Measurements from ENCODE around the gene FHIT.

FHIT gene

DNA sequence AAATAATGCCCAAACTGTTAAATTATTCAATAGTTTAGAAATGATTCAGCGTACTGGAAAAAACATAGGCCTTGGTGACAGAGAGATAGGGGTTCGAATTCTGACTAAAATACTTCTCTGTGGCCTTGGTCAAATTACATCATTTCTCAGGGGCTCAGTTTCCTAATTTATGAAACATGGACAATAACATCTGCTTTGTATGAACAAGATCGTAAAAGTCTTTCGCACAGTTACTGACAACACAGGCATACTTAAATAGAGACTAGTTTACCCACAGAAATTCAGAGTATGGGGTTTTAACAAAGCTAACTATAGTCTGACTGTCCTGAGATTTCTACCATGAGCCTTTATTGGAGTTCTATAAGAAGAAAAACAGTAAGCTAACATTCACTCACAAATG is 440.4 kb downstream of the FHIT start:
- no peak for DNase-seq

DNA sequence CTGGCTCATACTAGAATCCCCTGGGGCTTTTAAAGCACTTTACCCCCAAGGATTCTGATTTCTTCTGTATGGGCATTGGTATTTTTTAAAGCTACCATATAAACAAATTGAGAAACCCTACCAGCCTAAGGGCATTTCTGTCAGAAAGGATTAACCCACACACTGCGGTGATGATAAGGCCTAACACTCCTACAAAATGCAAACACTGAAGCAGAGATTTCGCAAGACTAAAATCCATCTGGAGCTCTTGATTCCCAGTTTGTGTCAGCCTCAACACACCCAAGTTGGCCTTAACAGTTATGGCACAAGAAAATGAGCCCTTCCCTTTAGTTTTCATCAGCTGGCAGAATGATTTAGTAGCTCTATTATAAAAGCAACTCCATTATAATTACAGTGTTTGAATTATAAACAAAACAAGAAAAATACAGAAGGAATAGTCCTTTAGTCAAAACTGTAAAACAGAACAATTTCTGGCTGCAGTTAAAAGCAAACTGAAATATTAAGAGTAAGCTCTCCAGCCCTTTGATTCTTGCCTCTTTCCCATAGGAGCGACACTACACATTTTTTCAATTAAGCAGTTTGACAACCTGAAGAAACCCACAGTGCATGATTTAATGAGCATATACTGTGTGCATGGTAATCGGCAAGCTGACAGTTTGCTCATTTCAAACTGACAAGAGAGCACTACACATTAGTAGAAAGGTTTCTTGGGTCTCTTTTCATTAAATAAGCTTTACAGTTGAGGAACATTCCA is 441.2 kb downstream of the FHIT start:
- DNase-seq = no peak

DNA sequence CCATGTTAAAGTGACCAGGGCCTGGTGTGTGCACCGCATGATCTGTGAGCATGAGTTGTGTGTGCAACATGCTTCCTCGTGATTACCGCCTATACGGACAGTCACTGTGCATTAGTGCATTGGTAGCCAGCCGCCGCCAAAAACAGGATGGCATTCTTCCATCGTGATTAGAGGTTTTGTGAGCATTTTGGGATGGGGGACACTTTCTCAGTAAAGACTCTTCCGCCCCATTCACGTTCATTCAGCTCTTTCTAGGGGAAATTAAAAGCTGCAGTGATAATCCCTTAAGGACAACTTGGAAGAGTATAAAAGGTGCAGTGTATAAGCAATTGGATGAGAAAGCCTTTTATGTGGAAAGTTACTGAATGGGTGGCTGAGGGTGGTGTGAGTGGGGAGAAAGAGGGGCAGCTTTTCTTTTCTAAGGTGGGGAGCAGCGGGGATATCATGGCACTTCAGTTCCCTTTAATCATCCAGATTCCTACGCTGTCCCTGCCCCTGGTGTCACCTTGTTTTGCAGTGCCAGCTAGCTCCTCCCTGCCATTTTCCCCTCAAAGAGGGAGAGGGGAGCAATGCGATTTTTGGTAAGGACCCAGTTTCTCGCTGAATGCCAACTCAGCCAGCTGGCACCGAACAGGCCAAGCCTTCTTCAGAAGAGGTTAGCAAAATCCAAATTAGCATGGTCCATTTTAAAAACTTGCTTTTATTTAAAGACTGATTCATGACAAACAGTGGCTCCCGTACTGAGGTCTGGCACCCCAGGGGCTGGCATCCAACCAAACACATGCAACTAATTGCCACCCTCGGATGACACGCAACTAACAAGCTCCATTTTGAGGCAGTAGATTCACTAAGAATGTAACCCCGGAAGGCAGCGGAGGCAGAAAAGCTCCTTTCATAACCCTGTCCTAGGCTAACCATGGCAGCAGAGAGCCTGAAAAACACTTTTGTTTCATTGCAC is 447.8 kb downstream of the FHIT start:
- DNase-seq = no peak

DNA sequence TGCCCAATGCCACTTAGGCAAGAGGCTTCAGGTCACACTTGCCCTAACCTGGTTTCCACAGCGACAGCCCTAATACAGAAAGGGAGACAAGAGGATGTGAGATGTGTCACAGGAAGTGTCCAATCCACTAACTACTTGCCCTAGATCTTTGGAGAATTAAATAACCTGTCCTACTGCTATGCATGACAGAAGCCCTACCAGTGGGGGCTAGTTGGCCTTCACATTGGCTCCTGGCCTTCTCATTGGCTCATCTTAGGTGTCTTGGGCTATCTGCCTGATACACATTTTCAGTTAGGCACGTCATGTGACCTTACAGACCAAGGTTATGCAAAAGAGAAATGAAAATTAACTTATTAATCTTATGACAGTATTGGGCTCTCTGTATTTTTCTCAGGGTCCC is 449.9 kb downstream of the FHIT start:
- peak; percentile 24 for DNase-seq

DNA sequence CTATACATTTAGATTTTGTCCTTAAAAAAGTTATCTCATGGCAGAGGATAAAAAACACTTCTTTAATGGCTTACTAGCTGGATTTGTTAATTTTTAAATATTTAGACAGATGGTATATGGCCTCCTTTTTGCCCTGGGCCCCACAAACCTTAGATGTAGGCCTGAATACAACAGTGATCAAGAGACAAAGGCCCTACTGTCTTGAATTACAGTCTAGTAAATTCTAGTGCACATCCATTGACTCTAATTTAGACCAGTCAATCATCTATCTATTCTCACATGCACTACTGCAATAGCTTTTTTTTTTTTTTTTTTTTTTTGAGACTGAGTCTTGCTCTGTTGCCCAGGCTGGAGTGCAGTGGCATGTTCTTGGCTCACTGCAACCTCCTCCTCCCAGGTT is 452.8 kb downstream of the FHIT start:
- DNase-seq = no peak

DNA sequence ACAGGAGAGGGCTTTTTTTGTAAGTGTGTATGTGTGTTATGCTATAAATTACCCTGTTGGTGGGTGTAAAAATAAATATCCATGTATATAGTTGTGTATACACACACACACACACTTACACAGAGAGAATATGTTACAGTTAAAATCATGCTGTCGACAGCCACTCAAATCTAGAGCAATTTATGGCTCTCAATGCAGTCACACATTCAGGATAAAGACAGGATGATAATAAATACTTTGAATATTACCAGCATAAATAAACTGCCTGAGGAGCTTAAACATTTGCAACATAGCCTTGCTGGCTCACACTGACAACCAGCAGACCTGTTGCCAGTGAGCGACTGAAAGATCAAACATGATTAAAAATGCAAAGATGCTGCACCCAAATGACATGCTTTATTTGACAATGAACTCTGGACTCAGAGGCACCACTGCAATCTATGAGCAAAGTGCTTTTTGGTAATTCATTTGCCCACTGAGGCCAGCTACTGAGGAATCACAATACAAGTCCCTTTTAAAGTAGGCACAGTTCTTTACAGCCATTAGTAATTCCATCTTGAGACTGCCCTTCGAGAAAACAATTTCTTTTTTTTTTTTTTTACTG is 458.9 kb downstream of the FHIT start:
- DNase-seq = no peak

DNA sequence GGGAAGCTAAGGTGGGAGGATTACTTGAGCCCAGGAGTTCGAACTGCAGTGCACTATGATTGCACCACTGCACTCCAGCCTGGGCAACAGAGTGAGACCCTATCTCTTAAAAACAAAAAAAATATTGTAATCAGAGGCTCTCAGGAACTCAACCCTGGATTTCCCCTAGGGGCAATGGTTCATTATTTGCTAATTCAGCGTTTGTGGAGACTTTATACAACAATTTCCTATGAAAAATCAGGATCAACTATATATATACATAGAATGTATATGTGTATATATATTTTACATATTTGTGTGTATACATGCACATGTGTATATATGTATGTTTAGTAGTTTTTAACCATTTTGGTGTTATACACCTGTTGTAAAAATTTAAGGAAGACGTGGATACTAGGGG is 463.1 kb downstream of the FHIT start:
- no peak for DNase-seq

DNA sequence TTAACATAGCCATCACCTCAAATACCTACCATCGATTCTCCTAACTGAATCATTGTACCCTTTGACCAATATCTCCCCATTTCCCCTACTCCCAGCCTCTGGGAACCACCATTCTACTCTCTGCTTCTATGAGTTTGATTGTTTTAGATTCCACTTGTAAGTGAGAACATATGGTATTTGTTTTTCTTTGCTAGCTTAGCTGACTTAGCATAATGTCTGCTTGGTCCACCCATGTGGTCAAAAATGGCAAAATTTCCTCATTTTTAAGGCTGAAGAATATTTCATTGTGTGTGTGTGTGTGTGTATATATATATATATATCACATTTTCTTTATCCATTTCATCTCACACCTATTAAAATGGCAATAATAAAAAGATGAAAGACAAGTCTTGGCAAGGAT is 469.3 kb downstream of the FHIT start:
- DNase-seq = no peak

DNA sequence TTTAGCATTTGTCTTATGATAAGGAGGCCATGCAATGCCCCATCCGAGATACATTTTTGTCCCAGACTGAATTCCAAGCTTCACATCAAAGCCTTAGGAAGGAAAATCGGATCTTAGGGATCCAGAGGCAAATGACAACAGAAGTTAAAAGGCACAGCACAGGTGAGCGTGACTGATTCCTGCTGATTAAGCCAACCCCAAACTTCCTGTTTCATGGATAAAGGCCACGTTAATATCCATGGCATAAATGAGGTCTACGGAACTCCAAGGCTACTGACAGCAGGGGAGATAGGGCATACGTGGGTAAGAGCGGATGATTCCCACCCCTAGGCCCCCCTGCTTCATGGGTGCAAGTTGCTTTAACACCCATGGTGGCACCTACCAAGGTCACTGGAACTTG is 471.6 kb downstream of the FHIT start:
- DNase-seq = no peak

DNA sequence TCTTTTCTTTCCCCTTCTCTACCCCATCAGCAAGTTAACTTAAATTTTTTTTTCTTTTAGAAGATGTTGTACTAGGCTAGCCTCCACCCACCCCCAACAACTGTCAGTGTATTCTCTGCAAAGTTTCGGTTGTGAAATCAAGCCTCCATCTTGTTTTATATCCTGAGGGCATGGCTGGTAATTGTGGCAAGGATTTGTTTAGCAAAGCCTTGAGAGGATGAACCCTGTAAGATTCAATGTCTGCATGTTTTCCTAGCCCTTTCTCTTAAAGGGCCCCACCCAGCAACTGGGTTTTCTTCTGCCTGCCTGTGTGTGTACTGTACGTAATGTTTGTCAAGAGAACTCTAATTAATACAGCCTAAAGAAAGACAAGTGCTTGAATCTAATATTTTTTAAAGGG is 475.3 kb downstream of the FHIT start:
- no peak for DNase-seq

DNA sequence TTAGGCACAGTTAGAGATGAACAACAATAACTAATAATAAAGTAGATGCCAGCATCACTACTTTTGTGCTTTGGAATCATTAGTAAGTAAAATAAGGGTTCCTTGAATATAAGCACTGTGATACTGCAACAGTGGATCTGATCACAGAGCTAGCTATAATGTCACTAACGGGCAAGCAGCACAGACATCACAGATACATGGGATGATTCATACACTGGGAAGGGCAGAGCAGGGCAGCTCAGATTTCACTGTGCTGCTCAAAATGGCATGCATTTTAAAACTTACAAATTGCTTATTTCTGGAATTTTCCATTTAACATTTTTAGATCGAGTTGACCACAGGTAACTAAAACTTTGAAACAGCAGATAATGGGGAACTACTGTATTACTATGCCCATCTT is 476.6 kb downstream of the FHIT start:
- no peak for DNase-seq

DNA sequence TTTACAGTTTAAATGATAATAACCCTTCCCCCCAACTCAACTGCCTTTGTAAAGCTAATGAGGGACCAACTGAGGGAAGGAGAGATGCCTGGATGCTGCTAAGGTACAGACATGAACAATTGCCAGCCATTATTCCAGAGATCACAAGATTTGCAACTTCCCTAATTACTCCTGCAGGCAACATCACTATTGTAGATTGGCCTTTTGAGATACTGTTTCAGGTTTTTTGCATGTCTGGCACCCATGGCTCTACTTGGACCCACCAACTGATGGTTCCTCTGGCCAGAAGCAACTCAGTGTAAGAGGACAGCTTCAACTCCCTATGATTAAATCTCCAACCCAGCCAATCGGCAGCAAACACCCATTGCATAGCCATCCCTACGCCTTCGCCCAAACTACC is 478.7 kb downstream of the FHIT start:
- no peak for DNase-seq

DNA sequence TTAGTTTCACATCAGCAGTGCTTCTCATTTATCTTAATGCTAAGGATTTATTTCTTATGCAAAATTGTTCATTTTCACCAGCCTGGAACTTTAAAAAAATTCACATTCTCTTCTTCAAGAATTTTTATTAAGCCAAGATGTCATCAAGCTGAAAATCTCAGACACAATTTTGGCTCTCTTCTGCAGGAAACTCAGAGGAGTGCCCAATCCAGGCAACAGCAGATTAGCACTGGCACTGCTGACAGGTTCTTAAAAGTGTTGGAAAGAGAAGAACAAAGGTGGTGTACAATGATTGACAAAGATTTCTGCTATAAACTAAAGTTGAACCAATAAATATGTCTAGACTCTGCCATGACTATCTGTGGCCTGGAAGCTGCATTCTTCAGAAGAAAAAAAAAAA is 479.5 kb downstream of the FHIT start:
- no peak for DNase-seq

DNA sequence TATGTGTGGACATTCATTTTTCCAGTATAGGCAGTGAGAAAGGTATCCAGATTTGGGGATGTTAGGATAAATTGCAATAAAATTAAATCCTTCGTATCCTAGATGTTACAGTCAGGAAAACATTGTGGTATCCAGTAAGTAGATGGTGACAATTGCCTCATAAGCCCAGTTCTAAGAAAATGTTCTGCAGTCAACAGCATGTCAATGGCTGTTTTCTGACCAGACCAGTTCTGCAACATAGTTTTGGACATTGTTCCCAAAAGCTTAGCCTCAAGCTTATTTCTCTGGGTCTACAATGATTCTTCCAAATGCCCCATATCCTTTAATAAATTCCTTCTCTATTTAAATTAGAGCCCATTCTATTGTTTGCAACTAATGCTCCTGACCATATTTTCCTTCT is 480.7 kb downstream of the FHIT start:
- DNase-seq = no peak

DNA sequence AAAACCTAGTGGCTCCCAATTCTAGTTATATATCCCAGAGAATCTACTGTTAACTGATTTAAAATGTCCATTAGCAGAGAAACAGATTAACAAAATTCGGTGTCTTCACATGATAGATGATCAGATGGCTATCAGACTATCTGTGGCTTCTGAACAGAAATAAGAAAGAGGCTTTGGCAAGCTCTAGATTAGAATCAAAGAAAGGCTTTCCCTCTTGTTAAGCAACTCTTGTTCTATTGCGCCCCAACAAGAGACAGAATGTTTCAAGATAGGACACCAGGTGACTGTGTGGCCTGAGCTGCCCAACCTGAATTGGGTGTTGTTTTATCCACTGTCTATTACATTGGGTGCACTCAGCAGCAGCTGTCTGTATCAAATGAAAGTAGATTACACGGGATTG is 483.7 kb downstream of the FHIT start:
- no peak for DNase-seq

DNA sequence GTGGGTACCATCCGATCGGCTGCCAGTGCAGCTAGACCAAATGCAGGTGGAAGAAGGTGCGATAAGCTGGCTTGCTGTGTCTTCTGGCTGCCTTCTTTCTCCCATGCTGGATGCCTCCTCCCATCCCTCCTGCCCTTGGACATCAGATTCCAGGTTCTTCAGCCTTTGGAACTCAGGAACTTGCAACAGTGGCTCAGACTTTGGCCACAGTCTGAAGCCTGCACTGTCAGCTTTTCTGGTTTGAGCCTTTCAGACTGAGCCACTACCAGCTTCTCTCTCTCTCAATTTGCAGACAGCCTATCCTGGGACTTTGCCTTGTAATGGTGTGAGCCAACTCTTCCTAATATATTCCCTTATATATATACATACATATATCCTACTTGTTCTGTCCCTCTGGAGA is 485.5 kb downstream of the FHIT start:
- no peak for DNase-seq

DNA sequence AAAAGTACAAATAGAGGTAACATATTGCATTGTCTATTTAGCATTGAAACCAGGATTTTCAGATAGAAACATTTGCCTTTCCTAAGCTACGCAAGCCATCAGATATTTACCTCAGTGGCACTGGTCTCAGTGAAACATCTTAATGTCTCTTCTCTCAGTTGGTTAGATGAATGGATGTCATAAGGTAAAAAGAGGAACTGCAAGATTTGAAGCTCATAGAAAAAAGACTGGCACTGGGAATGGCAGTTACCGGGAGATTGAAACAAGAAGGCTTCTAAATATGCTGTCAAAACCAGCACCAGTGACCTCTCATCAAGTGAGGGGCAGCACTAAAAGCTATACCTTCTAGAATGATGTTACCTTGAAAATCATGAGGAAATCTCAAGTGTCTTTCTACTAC is 486.4 kb downstream of the FHIT start:
- DNase-seq = no peak

DNA sequence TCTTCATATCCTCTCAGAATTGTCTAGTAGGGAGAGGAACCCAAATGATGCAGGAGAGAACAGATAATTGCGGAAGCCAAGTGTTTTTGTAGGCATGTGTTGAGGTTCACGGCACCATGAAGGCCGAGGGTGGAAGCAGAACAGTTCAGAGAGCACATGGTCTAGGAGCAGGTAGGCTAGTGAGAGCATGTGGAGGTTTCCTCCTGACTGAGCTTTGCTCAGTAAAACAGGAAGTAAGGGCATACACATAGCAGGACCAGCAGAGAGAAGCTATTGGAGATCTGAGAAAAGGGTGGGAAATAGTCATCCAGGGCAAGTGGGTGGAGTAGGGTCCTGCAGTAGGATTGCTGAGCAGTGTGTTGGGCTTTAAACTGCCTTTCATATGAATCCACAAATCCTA is 491.1 kb downstream of the FHIT start:
- DNase-seq = peak; percentile 1

DNA sequence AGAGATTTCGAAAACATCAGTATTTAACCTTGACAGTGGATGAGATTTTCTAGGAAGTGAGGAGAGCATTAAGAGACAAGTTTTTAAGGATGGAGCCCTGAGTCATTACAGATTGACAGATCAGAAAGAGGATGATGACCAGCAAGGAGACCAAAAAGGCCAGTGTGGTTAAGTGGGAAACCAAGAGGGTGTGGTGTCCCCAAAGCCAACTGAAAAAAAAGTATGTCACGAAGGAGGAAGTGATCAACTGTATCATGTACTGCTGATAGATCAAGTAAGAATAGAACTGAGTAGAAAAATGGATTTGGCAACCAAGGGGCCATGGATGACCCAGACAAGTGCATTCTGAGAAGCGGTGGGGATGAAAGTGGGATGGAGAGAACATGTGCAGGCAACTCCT is 491.8 kb downstream of the FHIT start:
- peak; percentile 42 for DNase-seq

DNA sequence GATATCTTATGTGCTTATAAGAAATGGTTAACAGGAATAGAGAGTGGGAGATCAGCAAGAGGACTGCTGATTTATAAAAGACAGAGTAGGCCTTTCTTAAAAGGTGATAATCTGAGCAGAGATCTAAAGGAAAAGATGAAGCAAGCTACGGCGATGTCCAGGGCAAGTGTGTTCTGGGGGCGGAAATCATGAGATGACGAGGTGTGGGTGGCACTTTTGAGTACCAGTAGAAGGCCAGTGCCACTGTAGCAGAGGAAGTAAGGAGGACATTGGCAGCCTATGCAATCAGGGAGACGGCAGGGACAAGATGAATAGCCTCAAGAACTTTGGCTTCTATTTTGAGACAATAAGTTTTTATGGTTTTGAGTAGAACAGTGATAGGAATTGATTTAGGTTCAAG is 492.4 kb downstream of the FHIT start:
- DNase-seq = no peak

DNA sequence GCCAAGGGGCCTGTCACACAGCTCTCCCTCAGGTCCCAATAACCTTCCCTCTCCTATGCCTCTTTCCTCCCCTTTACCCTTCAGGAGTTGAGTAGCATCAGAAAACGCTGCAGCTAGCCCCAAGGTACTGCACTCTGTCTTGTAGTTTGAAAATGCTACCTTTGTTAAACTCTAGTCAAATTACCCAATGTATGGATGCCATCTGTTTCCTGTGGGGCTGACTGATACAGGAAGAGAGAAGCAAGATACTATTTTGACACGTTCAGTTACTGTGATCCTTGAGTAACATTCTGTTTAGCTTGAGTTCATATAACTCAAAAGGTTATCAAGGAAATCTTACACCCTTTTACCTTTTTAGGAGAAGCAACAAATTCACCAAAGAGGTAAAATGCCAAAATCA is 493.1 kb downstream of the FHIT start:
- DNase-seq = peak; percentile 9

DNA sequence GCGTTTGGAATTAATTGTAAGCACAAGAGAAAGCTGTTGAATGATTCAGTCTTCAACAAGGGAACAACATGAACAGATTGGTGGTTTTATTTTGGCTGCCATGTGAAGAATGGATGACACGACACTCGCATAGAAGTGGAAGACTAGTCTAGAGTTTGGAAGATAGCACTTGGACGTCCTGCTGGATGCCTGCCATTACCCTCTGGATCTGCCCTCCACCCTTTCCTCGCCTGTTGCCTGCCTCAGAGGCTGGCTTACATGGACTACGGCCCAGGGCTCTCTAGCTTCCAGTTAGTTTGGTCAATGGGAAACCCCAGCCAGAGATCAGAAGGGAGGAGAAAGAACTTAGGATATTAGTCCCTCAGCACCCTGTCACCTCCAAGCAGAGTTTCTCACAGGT is 493.5 kb downstream of the FHIT start:
- DNase-seq = peak; percentile 14

DNA sequence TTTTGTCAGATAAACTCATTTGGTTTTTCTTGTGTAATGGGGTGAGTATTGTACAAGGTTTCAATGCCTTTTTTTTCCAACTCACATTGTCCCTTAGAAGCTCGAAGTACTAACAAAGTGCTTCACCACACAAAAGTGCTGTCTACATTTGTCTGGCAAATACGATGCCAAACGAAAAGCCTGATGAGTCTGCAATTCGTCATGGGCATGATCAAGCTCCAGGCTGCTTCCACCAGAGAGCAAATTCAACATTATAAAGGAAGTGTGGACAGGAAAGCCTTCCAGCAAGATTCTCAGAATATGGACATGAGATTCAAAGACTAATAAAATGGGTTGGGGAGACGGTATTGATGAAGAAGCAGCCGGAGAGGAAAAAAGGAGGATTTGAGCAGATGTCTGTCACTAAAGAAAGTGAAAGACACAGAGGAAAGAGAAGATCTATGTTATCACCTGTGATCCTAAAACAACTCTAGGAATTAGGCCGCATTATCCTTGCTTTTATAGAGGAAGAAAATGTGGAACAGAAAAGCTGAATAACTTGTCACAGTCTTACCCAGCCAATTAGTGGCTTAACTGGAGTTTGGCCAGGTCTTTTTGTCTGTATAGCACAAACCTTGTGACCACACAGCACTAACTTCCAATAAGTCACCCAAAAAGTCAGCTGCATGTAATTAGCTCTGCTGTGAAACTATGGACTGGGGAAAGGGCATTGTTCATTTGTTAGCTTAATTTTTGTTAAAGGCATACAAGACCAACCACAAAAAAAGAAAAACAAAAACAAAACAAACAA is 494.8 kb downstream of the FHIT start:
- no peak for DNase-seq

Measured in hematopoietic multipotent progenitor cell treated with erythropoietin and hydrocortisone succinate and interleukin-3 and kit ligand, for 8 days (in vitro differentiated cells).